ENCODE measurements around the gene C8B.

Gene C8B

DNA sequence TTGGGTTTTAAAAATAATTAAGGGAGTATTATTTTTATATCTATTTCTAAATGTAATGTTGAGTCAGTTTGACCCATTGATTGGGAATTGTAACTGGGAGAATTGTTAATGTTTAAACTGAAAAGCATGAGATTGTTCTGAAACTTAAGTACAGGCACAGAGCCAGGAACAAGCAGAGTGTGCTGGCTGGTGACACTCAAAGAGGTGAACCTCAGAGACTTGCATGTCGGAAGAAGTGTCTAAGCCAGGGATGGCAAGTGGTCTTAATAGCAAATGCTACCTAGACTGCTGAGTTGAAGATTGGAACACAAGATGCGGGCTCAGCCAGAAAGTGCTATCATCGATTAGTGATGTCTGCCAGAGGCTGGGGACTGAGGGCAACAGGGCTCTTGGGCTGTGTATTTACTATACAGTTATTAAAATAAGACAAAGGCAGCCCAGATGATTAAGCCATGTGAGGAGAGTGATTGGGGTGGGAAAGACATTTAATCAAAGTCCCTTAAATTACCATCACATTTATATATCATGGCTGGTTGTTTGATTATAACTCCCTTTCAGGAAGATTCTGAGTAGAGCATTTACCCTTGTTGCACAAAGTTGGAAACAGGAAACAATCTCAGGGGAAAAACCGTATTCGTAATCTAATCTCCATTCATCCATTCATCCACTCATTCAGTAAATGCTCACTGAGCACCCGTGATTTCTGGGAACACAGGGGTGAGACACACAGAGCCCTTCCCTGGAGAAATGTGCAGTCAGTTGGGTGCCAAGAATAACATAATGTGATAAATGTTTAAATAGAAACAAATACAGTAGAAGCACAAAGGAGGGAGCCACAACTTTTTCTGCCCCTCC is 68.4 kb downstream of the C8B start:
- peak; percentile 16 for DNase-seq (ENCODE audit: low read depth)

DNA sequence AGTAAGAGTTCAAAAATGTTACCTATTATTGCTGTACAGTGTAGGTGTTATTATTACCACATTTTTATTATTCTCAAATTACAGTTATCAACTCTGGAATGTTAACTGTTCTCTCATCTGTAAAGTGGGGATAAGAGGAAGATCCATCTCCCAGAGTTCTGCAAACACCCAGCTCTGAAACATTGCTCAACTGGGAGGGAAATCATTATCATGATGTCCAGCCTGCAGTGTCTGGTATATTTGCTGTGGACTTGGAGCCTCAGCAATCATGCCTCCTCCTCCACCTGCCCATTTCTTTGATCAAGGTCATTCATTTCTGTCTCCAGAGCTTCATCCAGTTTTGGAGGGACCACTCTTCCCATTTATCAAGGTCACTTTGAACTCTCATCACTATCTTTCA is 71.8 kb downstream of the C8B start:
- DNase-seq (ENCODE audit: low read depth): no peak

DNA sequence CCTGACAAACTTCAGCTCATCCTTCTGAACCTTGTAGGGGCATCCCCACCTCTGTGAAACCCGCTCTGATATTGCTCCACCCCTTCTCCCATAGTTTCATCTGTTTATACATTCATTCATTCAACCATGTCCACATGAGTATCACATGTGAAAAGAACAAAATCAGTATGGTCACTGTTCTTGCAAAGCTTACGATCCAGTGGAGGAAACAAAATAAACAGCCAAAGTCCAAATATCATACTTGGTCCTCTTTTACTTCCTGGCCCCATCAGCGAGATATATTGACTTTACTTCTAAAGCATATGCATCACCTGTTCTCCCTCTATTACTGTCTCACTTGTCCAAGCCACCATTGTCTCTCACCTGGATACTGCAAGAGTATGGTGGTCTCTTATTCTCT is 75.6 kb downstream of the C8B start:
- no peak for DNase-seq (ENCODE audit: low read depth)

DNA sequence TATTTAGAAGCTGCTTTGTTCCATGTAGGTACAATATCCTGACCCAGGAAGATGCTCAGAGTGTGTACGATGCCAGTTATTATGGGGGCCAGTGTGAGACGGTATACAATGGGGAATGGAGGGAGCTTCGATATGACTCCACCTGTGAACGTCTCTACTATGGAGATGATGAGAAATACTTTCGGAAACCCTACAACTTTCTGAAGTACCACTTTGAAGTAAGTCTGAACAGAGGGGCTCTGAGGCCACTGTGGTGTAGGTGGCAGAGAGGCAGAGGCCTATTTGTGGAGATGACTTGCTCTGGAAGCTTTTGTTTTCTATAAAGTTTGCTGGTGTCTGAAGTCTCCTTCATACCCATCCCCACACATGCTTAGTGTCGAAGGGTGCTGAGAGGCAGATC is 84.4 kb downstream of the C8B start:
- DNase-seq (ENCODE audit: low read depth): no peak

DNA sequence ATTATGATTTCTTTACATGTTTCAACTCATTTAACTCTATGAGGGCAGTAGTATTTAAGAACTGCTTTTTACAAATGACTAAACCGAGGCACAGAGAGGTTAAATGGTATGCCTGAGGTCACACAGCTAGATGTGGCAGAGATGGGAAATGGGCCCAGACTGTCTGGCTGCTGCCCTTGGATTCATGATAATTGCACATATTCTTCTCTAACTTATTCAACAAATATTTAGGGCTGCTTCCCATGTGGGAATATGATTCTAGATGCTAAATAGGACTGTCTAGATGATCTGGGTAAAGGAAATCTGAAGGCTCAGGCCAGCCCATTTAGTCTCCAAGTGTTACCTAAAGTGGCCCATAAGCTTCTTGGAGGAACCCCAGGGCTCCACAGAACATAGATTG is 85.0 kb downstream of the C8B start:
- no peak for DNase-seq (ENCODE audit: low read depth)
